Ecto neural progenitor cell (in vitro differentiated cells): ENCODE data around the gene UPK3B.
"Not testable (repeated sequence)": the region's sequence is repeated elsewhere in the genome, so short reads cannot be mapped to it uniquely, and the experiment has no call there.

Experiments
- DNase-seq: peaks from one replicate; pipeline ENCODE4 v3.0.0-alpha.2; 2018; ENCODE audit warnings: low spot score

Gene UPK3B

GRCh38 chr7:76509931-76510877 lies at the start of gene UPK3B:
TSS of gene UPK3B (plus strand) at chr7:76510552. CDS start at chr7:76510653, 101 bp downstream.
- peak; percentile 58 for DNase-seq

- not testable (repeated sequence) for DNase-seq
Observed at GRCh38 chr7:76460767-76461166, 49.6 kb upstream of the UPK3B start.

- DNase-seq: not testable (repeated sequence)
Observed at GRCh38 chr7:76461464-76462101, 48.8 kb upstream of the UPK3B start, which contains the start of gene DTX2. TSS of gene DTX2 (plus strand) at chr7:76461709. CDS start at chr7:76480510, 18,801 bp downstream.

GRCh38 chr7:76462271-76462882 lies 48.0 kb upstream of the UPK3B start:
- DNase-seq: not testable (repeated sequence)

- not testable (repeated sequence) for DNase-seq
Observed at GRCh38 chr7:76464959-76465358, 45.4 kb upstream of the UPK3B start.

- not testable (repeated sequence) for DNase-seq
Observed at GRCh38 chr7:76465950-76466349, 44.4 kb upstream of the UPK3B start.

- not testable (repeated sequence) for DNase-seq
Observed at GRCh38 chr7:76467743-76468404, 42.5 kb upstream of the UPK3B start.

GRCh38 chr7:76471556-76472221 lies 38.7 kb upstream of the UPK3B start:
- DNase-seq: not testable (repeated sequence)

- DNase-seq: not testable (repeated sequence)
Observed at GRCh38 chr7:76473097-76473496, 37.3 kb upstream of the UPK3B start.

GRCh38 chr7:76476280-76476679 lies 34.1 kb upstream of the UPK3B start:
- not testable (repeated sequence) for DNase-seq

- DNase-seq: not testable (repeated sequence)
Observed at GRCh38 chr7:76476742-76477474, 33.4 kb upstream of the UPK3B start.

- not testable (repeated sequence) for DNase-seq
Observed at GRCh38 chr7:76479628-76480027, 30.7 kb upstream of the UPK3B start.

GRCh38 chr7:76480403-76481253 lies 29.7 kb upstream of the UPK3B start:
- not testable (repeated sequence) for DNase-seq

GRCh38 chr7:76482660-76483059 lies 27.7 kb upstream of the UPK3B start:
- not testable (repeated sequence) for DNase-seq

- not testable (repeated sequence) for DNase-seq
Observed at GRCh38 chr7:76483081-76483480, 27.3 kb upstream of the UPK3B start.

- not testable (repeated sequence) for DNase-seq
Observed at GRCh38 chr7:76484456-76484855, 25.9 kb upstream of the UPK3B start.

- DNase-seq: not testable (repeated sequence)
Observed at GRCh38 chr7:76485822-76486610, 24.3 kb upstream of the UPK3B start.

GRCh38 chr7:76486618-76487017 lies 23.7 kb upstream of the UPK3B start:
- DNase-seq: not testable (repeated sequence)

- DNase-seq: not testable (repeated sequence)
Observed at GRCh38 chr7:76487969-76488368, 22.4 kb upstream of the UPK3B start.
